DMS53 treated with DMSO at 0.1 percent for 48 hours (cell line): ENCODE measurements around the gene RPAP3.

ENCODE experiments used
- DNase-seq: peaks from one replicate; lab custom pipeline; 2025; ENCODE audit not compliant: unreplicated experiment; lab: John Stamatoyannopoulos, UW

RPAP3 gene

GRCh38 chr12:47705566-47706425, at the start of gene RPAP3:
Gene RPAP3, minus strand, starts transcription at chr12:47706030. Its CDS starts 3,190 bp downstream, at chr12:47702840.
- DNase-seq, result peak; percentile 99

- peak; percentile 55 for DNase-seq
These were observed 49.1 kb upstream of the RPAP3 start for GRCh38 chr12:47754881-47755280.

- DNase-seq, result no peak
These were observed 48.3 kb upstream of the RPAP3 start for GRCh38 chr12:47754126-47754525.

GRCh38 chr12:47753021-47754001, 47.5 kb upstream of the RPAP3 start:
- DNase-seq, result no peak

- no peak for DNase-seq
These were observed 46.7 kb upstream of the RPAP3 start for GRCh38 chr12:47752552-47752951.

GRCh38 chr12:47752121-47752520, 46.3 kb upstream of the RPAP3 start:
- no peak for DNase-seq

GRCh38 chr12:47751561-47751960, 45.7 kb upstream of the RPAP3 start:
- no peak for DNase-seq

GRCh38 chr12:47750916-47751470, 45.2 kb upstream of the RPAP3 start:
- no peak for DNase-seq

- DNase-seq, result no peak
These were observed 44.5 kb upstream of the RPAP3 start for GRCh38 chr12:47750229-47750798.

GRCh38 chr12:47748899-47749298, 43.1 kb upstream of the RPAP3 start:
- DNase-seq, result no peak

- no peak for DNase-seq
These were observed 42.6 kb upstream of the RPAP3 start for GRCh38 chr12:47748507-47748828.

GRCh38 chr12:47747596-47748506, 42.0 kb upstream of the RPAP3 start:
- DNase-seq, result no peak

GRCh38 chr12:47747126-47747525, 41.3 kb upstream of the RPAP3 start:
- DNase-seq, result no peak

GRCh38 chr12:47746523-47746922, 40.7 kb upstream of the RPAP3 start:
- no peak for DNase-seq

GRCh38 chr12:47746073-47746472, 40.2 kb upstream of the RPAP3 start:
- no peak for DNase-seq

GRCh38 chr12:47745485-47746041, 39.7 kb upstream of the RPAP3 start:
- no peak for DNase-seq

- no peak for DNase-seq
These were observed 39.1 kb upstream of the RPAP3 start for GRCh38 chr12:47744778-47745436.

- peak; percentile 96 for DNase-seq
These were observed 38.3 kb upstream of the RPAP3 start for GRCh38 chr12:47744005-47744651.
